OCI-LY7 (cell line): ENCODE measurements around the gene BABAM1. TPM values are rescaled to one million over a fixed set of nuclear protein-coding genes. Genes with fewer than 3 reads are reported as not detected.
A peak's percentile ranks its signal among the peaks of the same experiment; 100 is the strongest.

Source experiments
- BruUV-seq: library from RNA; stranded (reverse); fragments of 400-500 nt; replicated peaks from 2 replicates; lab custom pipeline; 2021; lab: Mats Ljungman, UMichigan
- CTCF ChIA-PET: fragments of 300-600 bp; sonication (Branson Sonifier 250); formaldehyde crosslinking; loops from one replicate; lab custom pipeline; 2022; ENCODE audit warnings: antibody characterized with exemption; ENCODE audit not compliant: unreplicated experiment; lab: Charles Lee
- POLR2A ChIA-PET: fragments of 300-600 bp; sonication (Branson Sonifier 250); formaldehyde crosslinking; loops from one replicate; lab custom pipeline; 2022; ENCODE audit warnings: antibody characterized with exemption; lab: Charles Lee
- DNase-seq: peaks from one replicate; pipeline ENCODE4 v3.0.0-alpha.2; 2015; ENCODE audit warnings: low spot score
- H2AFZ ChIP-seq: fragments of 200-600 bp; sonication (generic), shearing (Covaris generic); 2 replicates; pipeline ENCODE4 v1.6.1; 2014; ENCODE audit warnings: mild to moderate bottlenecking, antibody characterized with exemption, low read length, moderate library complexity
- H3K27ac ChIP-seq: fragments of 200-600 bp; sonication (generic); 2 replicates; pipeline ENCODE4 v1.5.1; 2014; ENCODE audit warnings: mixed run types, low read depth, mild to moderate bottlenecking, moderate library complexity, low read length, inconsistent platforms; ENCODE audit not compliant: poor library complexity, severe bottlenecking
- H3K36me3 ChIP-seq: fragments of 200-600 bp; sonication (generic); 2 replicates; pipeline ENCODE4 v1.6.1; 2014; ENCODE audit warnings: mild to moderate bottlenecking, antibody characterized with exemption, low read length, moderate library complexity, mixed read lengths; ENCODE audit not compliant: insufficient read depth
- H3K4me1 ChIP-seq: fragments of 200-600 bp; sonication (generic); 2 replicates; pipeline ENCODE4 v1.5.1; 2014; ENCODE audit warnings: mild to moderate bottlenecking, low read length; ENCODE audit not compliant: insufficient read depth, poor library complexity, severe bottlenecking
- H3K4me2 ChIP-seq: fragments of 200-600 bp; sonication (generic); 2 replicates; pipeline ENCODE4 v1.6.1; 2014; ENCODE audit warnings: mild to moderate bottlenecking, low read length
- H3K4me3 ChIP-seq: fragments of 200-600 bp; sonication (generic); 2 replicates; pipeline ENCODE4 v1.5.1; 2014; ENCODE audit warnings: mild to moderate bottlenecking, low read depth, low read length; ENCODE audit not compliant: poor library complexity, severe bottlenecking
- H3K79me2 ChIP-seq: fragments of 200-600 bp; sonication (generic); 2 replicates; pipeline ENCODE4 v1.6.1; 2016; ENCODE audit warnings: low read depth, mild to moderate bottlenecking, low read length, moderate library complexity, mixed read lengths; ENCODE audit not compliant: insufficient read depth
- H3K9me2 ChIP-seq: fragments of 200-600 bp; sonication (generic); 2 replicates; pipeline ENCODE4 v1.6.1; 2016; ENCODE audit warnings: mild to moderate bottlenecking, low read length, mixed read lengths; ENCODE audit not compliant: insufficient read depth
- H3K9me3 ChIP-seq: fragments of 200-600 bp; sonication (generic); 2 replicates; pipeline ENCODE4 v1.6.1; 2014; ENCODE audit warnings: mild to moderate bottlenecking, mixed run types, low read length, mixed read lengths
- H4K20me1 ChIP-seq: fragments of 200-600 bp; sonication (generic); 2 replicates; pipeline ENCODE4 v1.6.1; 2014; ENCODE audit warnings: mild to moderate bottlenecking, antibody characterized with exemption, low read length, moderate library complexity, mixed read lengths; ENCODE audit not compliant: insufficient read depth
- CTCF ChIP-seq: fragments of 200-600 bp; sonication (generic); conservative IDR thresholded peaks from 2 replicates; pipeline ENCODE4 v1.5.1; 2014; ENCODE audit warnings: mild to moderate bottlenecking, antibody characterized with exemption, low read length, moderate library complexity, mixed read lengths
- EZH2phosphoT487 ChIP-seq: fragments of 200-600 bp; sonication (generic); IDR thresholded peaks from 2 replicates; pipeline ENCODE4 v1.6.1; 2018; ENCODE audit warnings: low read depth, borderline replicate concordance, mild to moderate bottlenecking, mixed run types, antibody characterized with exemption, low read length, moderate library complexity, mixed read lengths
- intact Hi-C: fragments of 100-400 bp; cut with micrococcal nuclease; formaldehyde crosslinking; loops from one replicate; pipeline ENCODE4 v1.10.0; 2022; ENCODE audit not compliant: unreplicated experiment
- total RNA-seq, 2 experiments: library from RNA; depleted of rRNA in 1 of 2; stranded (reverse); fragments of >200 nt in 1 of 2; shearing (Covaris generic) in 1 of 2; gene quantifications; 2 replicates each; pipeline ENCODE4 v1.2.3, GENCODE V29; 2014 to 2022

Gene BABAM1
- total RNA-seq, 2 experiments from 2014 or later, result 79.0 to 118 TPM

- H3K36me3 ChIP-seq, result 0 out of 2 replicates have a peak, but pooled peaks cover 5% of the 10 kb centered on the region
- no peaks in the 10 kb centered on the region for H3K9me3 ChIP-seq
- ChIA-PET CTCF (interaction anchor here (0.8 kb wide), 1 partner anchor 26 kb away, joined by 5 read pairs; no protein-coding TSS in a partner anchor), POLR2A (interaction anchor here (0.6 to 0.9 kb wide), 8 partner anchors 13 to 221 kb away, joined by 3 to 6 read pairs (median 4); partner anchors contain the start of gene BABAM1)
- H4K20me1 ChIP-seq, result 0 out of 2 replicates have a peak, but pooled peaks cover 5% of the 10 kb centered on the region
- no peak for TF ChIP-seq EZH2phosphoT487
- no peak for TF ChIP-seq CTCF
- peak overlapping the region; percentile 50 for H2AFZ ChIP-seq
- peaks cover 27% of the 10 kb centered on the region for H3K79me2 ChIP-seq
- H3K4me1 ChIP-seq, result peaks cover 51% of the 10 kb centered on the region
- H3K4me3 ChIP-seq, result peak overlapping the region; percentile 89
- intact Hi-C loops, result loop anchor here (5.0 kb wide), 1 partner anchor 446 kb away; the partner anchor contains the start of gene FCHO1
- TSS peak; percentile 87 for BruUV-seq
- peak overlapping the region; percentile 76 for H3K4me2 ChIP-seq
- H3K9me2 ChIP-seq, result no peaks in the 10 kb centered on the region
- DNase-seq, result peak; percentile 35
- peak overlapping the region; percentile 90 for H3K27ac ChIP-seq
These were observed 39.1 kb downstream of the BABAM1 start for GRCh38 chr19:17306285-17306714.

GRCh38 chr19:17307876-17308377, 40.7 kb downstream of the BABAM1 start:
- CTCF ChIA-PET, result no interaction called here
- Histone ChIP-seq H3K79me2 (peaks cover 31% of the 10 kb centered on the region), H2AFZ (no peak overlapping the region), H4K20me1 (0 out of 2 replicates have a peak, but pooled peaks cover 5% of the 10 kb centered on the region), H3K4me3 (no peak overlapping the region), H3K9me3 (no peaks in the 10 kb centered on the region), H3K4me2 (peak overlapping the region; percentile 76; the same call in 1 of the 2 replicates), H3K27ac (peak overlapping the region; percentile 11), H3K4me1 (peaks cover 39% of the 10 kb centered on the region), H3K36me3 (peaks cover 13% of the 10 kb centered on the region; the same call in 1 of the 2 replicates), H3K9me2 (no peaks in the 10 kb centered on the region)
- no TSS peak for BruUV-seq
- POLR2A ChIA-PET, result interaction anchor here (1.3 to 2.4 kb wide), 2 partner anchors 9 to 25 kb away, joined by 8 to 15 read pairs; no protein-coding TSS in a partner anchor
- intact Hi-C loops, result loop anchor here (5.0 kb wide), 1 partner anchor 444 kb away; the partner anchor contains the start of gene FCHO1
- TF ChIP-seq CTCF (no peak), EZH2phosphoT487 (no peak)
- no peak for DNase-seq
